GM12865 (cell line): Measurements from ENCODE around the gene CLIP4.

Experiments used
- DNase-seq: peaks from one replicate; pipeline ENCODE4 v3.0.0; 2010; ENCODE audit warnings: low read depth
- H3K4me3 ChIP-seq: 2 replicates; pipeline ENCODE4 v1.5.1; 2011; ENCODE audit warnings: mild to moderate bottlenecking, low read depth, low read length, control low read depth
- TF ChIP-seq, protein P1 (sequence below): IDR thresholded peaks from 2 replicates; pipeline ENCODE4 v1.5.1; 2011; ENCODE audit warnings: low read length, control low read depth, low read depth, inconsistent platforms; ENCODE audit not compliant: insufficient read depth; ENCODE audit errors: missing control alignments

CLIP4 gene, protein sequence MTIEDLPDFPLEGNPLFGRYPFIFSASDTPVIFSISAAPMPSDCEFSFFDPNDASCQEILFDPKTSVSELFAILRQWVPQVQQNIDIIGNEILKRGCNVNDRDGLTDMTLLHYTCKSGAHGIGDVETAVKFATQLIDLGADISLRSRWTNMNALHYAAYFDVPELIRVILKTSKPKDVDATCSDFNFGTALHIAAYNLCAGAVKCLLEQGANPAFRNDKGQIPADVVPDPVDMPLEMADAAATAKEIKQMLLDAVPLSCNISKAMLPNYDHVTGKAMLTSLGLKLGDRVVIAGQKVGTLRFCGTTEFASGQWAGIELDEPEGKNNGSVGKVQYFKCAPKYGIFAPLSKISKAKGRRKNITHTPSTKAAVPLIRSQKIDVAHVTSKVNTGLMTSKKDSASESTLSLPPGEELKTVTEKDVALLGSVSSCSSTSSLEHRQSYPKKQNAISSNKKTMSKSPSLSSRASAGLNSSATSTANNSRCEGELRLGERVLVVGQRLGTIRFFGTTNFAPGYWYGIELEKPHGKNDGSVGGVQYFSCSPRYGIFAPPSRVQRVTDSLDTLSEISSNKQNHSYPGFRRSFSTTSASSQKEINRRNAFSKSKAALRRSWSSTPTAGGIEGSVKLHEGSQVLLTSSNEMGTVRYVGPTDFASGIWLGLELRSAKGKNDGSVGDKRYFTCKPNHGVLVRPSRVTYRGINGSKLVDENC

DNA sequence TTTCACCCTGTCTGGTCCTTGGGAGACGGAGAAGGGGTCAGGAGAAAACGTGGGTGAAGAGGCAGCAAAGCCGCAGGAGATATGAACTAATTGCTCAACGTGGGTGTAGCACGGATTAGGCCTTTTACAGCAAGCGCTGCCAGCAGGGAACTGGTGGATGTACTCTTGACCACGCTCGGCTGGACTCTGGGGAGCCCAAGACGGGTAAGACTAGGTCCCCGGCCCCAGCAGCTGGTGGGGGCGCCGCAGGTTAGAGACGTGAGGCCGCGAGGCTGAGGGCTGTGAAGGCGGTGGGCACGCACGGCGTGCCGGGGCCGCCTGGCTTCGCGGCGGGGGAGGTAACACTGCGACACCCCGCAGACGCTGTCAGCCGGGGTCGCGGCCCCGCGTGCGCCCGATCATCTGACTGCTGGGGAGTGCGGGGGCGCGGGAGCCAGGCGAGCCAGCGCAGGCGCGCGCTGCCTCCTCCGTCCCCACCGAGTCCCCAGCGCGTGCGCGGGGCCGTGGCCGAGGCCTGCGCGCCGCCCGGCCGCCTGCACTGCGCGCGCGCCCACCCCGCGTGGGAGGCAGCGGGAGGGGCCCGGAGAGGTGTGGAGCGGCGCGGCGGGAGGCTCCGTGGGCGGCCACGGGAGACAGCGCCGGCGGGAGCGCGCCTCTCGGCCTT is at the start of gene CLIP4:
Gene CLIP4, plus strand, starts transcription at position 470 of the 664 bp plus-strand sequence. CDS start 5,974 bp downstream, outside the sequence.
- peak within 1 kb of the TSS; percentile 71 for H3K4me3 ChIP-seq
- TF ChIP-seq, protein P1, sequence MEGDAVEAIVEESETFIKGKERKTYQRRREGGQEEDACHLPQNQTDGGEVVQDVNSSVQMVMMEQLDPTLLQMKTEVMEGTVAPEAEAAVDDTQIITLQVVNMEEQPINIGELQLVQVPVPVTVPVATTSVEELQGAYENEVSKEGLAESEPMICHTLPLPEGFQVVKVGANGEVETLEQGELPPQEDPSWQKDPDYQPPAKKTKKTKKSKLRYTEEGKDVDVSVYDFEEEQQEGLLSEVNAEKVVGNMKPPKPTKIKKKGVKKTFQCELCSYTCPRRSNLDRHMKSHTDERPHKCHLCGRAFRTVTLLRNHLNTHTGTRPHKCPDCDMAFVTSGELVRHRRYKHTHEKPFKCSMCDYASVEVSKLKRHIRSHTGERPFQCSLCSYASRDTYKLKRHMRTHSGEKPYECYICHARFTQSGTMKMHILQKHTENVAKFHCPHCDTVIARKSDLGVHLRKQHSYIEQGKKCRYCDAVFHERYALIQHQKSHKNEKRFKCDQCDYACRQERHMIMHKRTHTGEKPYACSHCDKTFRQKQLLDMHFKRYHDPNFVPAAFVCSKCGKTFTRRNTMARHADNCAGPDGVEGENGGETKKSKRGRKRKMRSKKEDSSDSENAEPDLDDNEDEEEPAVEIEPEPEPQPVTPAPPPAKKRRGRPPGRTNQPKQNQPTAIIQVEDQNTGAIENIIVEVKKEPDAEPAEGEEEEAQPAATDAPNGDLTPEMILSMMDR: no peak
- peak; percentile 70 for DNase-seq

- DNase-seq: no peak
- no peak overlapping the region for H3K4me3 ChIP-seq
- TF ChIP-seq, protein P1: no peak
Observed at GRCh38 chr2:29066271-29066860, 48.8 kb upstream of the CLIP4 start.

DNA sequence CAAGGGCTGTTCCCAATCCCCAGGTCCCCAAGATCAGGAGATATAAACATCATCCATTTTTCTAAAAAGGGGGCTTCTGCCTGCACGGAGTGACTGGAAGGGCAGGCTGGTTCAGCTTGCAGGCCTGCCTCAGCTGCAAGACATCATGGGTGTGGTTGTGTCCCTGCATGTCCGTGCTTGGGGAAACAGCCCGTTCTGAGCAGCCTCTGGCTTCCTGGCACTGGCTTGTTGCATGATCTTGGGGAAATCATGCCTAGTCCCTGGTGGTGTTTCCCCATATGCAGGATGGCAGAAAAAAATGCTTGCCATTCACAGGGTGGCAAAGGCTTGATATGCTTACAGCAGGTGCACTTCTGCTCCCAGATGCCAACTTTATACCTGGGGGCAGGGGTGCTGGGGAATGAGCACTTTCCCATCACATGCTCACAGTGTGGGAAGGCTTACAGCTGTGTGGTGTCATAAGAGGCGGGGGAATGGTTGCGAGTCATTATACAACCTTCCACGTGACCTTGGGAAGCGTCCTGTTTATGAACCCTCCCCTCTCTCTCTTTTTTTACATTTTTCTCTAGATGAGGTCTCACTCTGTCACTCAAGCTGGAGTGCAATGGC is 48.1 kb upstream of the CLIP4 start:
- no peak for DNase-seq
- TF ChIP-seq, protein P1: no peak
- no peak overlapping the region for H3K4me3 ChIP-seq

DNA sequence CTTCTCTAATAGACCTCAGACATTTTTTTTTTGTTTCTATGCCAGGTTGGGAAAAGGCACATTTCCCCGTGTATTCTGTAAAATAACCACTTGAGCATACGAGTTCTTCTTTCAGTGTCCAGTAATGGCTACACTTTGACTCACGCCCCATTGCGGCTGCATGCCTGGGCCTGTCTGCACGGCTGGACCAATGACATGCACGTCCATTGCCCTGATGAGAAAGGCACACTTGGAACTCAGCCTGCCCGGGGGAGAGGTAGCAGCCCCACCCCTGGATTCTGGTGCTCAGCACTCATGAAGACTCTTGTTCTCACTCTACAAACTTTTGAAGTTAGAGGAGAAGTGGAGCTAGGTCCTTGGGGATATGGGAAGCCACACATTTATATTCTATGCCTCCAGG is 46.7 kb upstream of the CLIP4 start:
- no peak overlapping the region for H3K4me3 ChIP-seq
- TF ChIP-seq, protein P1: no peak
- DNase-seq: no peak

GRCh38 chr2:29070526-29070925 is 44.7 kb upstream of the CLIP4 start:
- no peak overlapping the region for H3K4me3 ChIP-seq
- no peak for DNase-seq
- TF ChIP-seq, protein P1: no peak
